H1 (cell line): ENCODE measurements around the gene TIMM10. TPM values are rescaled to one million over a fixed set of nuclear protein-coding genes. Genes with fewer than 3 reads are reported as not detected.

Experiments
- CTCF ChIA-PET: fragments of 300-600 bp; sonication (Branson Sonifier 250); formaldehyde crosslinking; loops from one replicate; lab custom pipeline; 2021; ENCODE audit not compliant: partially characterized antibody; lab: Charles Lee
- POLR2A ChIA-PET: fragments of 300-600 bp; sonication (Branson Sonifier 250); formaldehyde crosslinking; loops from one replicate; lab custom pipeline; 2021; ENCODE audit warnings: inconsistent platforms; ENCODE audit not compliant: partially characterized antibody; lab: Charles Lee
- DNase-seq, 2 experiments: peaks; one replicate each; pipeline versions ENCODE4 v3.0.0 to v3.0.0-alpha.2; 2010 to 2022; ENCODE audit warnings: low spot score in 2 of 2, low read depth in 1 of 2, mixed read lengths in 1 of 2
- FAIRE-seq: peaks from 2 replicates; lab custom pipeline; 2011; peaks lifted over from hg19 to GRCh38; lab: Jason Lieb, UNC
- H2AFZ ChIP-seq: 2 replicates; pipeline ENCODE4 v1.8.1; 2012; ENCODE audit warnings: low read length, inconsistent platforms
- H2AK5ac ChIP-seq: 2 replicates; pipeline ENCODE4 v1.6.1; 2013; ENCODE audit warnings: low read depth, low read length
- H2BK120ac ChIP-seq: replicated peaks from 2 replicates; pipeline ENCODE3; 2013; ENCODE audit warnings: low read depth, low read length, inconsistent platforms
- H2BK12ac ChIP-seq: 2 replicates; pipeline ENCODE4 v1.6.1; 2013; ENCODE audit warnings: low read depth, low read length
- H2BK15ac ChIP-seq: 2 replicates; pipeline ENCODE4 v1.6.1; 2013; ENCODE audit warnings: low read length
- H2BK20ac ChIP-seq: 2 replicates; pipeline ENCODE4 v1.6.1; 2013; ENCODE audit warnings: low read length
- H2BK5ac ChIP-seq: 2 replicates; pipeline ENCODE4 v1.6.1; 2013; ENCODE audit warnings: low read depth, low read length
- H3K14ac ChIP-seq: 2 replicates; pipeline ENCODE4 v1.6.1; 2013; ENCODE audit warnings: inconsistent platforms; ENCODE audit not compliant: insufficient read length
- H3K18ac ChIP-seq: 2 replicates; pipeline ENCODE4 v1.6.1; 2013; ENCODE audit warnings: low read length; ENCODE audit errors: extremely low read depth
- H3K23ac ChIP-seq: 2 replicates; pipeline ENCODE4 v1.6.1; 2013; ENCODE audit warnings: inconsistent platforms; ENCODE audit not compliant: insufficient read length
- H3K23me2 ChIP-seq: 2 replicates; pipeline ENCODE4 v1.6.1; 2013; ENCODE audit warnings: low read depth, low read length
- H3K27ac ChIP-seq: 2 replicates; pipeline ENCODE4 v1.6.1; 2011; ENCODE audit warnings: low read depth, low read length, inconsistent platforms
- H3K27me3 ChIP-seq, 4 experiments: replicated peaks in 1 of 4; 1 replicate in 1 of 4; 2 replicates in 3 of 4; pipeline versions ENCODE4 v1.6.1 to v1.8.1; 2011 to 2013; ENCODE audit warnings: low read length in 3 of 4, mild to moderate bottlenecking in 3 of 4, inconsistent platforms in 2 of 4, mixed read lengths in 2 of 4, moderate library complexity in 1 of 4; ENCODE audit not compliant: control insufficient read depth in 3 of 4, insufficient read depth in 3 of 4; ENCODE audit errors: extremely low read depth in 1 of 4
- H3K36me3 ChIP-seq, 4 experiments: 2 replicates each; pipeline versions ENCODE4 v1.6.1 to v1.8.1; 2011 to 2013; ENCODE audit warnings: mild to moderate bottlenecking in 4 of 4, low read length in 3 of 4, moderate library complexity in 2 of 4, control low read depth in 1 of 4, inconsistent platforms in 1 of 4; ENCODE audit not compliant: insufficient read depth in 4 of 4, control insufficient read depth in 2 of 4
- H3K4ac ChIP-seq: replicated peaks from 2 replicates; pipeline ENCODE3; 2013; ENCODE audit warnings: low read length, low read depth, mixed read lengths, inconsistent platforms; ENCODE audit not compliant: insufficient read length
- H3K4me1 ChIP-seq, 4 experiments: replicated peaks in 1 of 4; 1 replicate in 1 of 4; 2 replicates in 3 of 4; pipeline versions ENCODE4 v1.6.1 to v1.8.1; 2011 to 2013; ENCODE audit warnings: low read length in 3 of 4, inconsistent platforms in 2 of 4, mixed read lengths in 1 of 4; ENCODE audit not compliant: insufficient read depth in 4 of 4, control insufficient read depth in 3 of 4
- H3K4me2 ChIP-seq, 2 experiments: 2 replicates each; pipeline versions ENCODE4 v1.6.1 to v1.8.1; 2011 to 2013; ENCODE audit warnings: low read depth in 2 of 2, low read length in 2 of 2, control low read depth in 1 of 2, inconsistent platforms in 1 of 2, mild to moderate bottlenecking in 1 of 2; ENCODE audit not compliant: insufficient read depth in 1 of 2
- H3K4me3 ChIP-seq, 4 experiments: fragments of 200-600, 300-600 bp in 1 of 4; sonication (generic), shearing (Covaris generic), sonication (Bioruptor Twin) in 1 of 4; 2 replicates each; pipeline versions ENCODE4 v1.5.1 to v1.8.1; 2011 to 2016; ENCODE audit warnings: low read length in 4 of 4, low read depth in 3 of 4, control low read depth in 2 of 4, inconsistent platforms in 2 of 4, mild to moderate bottlenecking in 2 of 4, mixed read lengths in 1 of 4, moderate library complexity in 1 of 4; ENCODE audit not compliant: insufficient read depth in 2 of 4; ENCODE audit errors: extremely low read depth in 1 of 4
- H3K56ac ChIP-seq: replicated peaks from 2 replicates; pipeline ENCODE3; 2013; ENCODE audit warnings: low read depth, mild to moderate bottlenecking, mixed read lengths, low read length, inconsistent platforms; ENCODE audit not compliant: insufficient read length
- H3K79me1 ChIP-seq: 2 replicates; pipeline ENCODE4 v1.6.1; 2013; ENCODE audit warnings: low read depth, low read length, control low read depth
- H3K79me2 ChIP-seq, 2 experiments: 2 replicates each; pipeline versions ENCODE4 v1.6.1 to v1.8.1; 2012 to 2013; ENCODE audit warnings: low read length in 2 of 2, mild to moderate bottlenecking in 2 of 2, inconsistent platforms in 1 of 2; ENCODE audit not compliant: insufficient read depth in 2 of 2, control insufficient read depth in 1 of 2
- H3K9ac ChIP-seq, 4 experiments: replicated peaks in 1 of 4; 1 replicate in 1 of 4; 2 replicates in 3 of 4; pipeline versions ENCODE4 v1.6.1 to v1.8.1; 2011 to 2013; ENCODE audit warnings: low read depth in 3 of 4, low read length in 3 of 4, control low read depth in 2 of 4, mild to moderate bottlenecking in 2 of 4, moderate library complexity in 2 of 4, inconsistent platforms in 1 of 4; ENCODE audit errors: extremely low read depth in 1 of 4
- H3K9me3 ChIP-seq, 2 experiments: 2 replicates each; pipeline versions ENCODE4 v1.6.1 to v1.8.1; 2012 to 2013; ENCODE audit warnings: mild to moderate bottlenecking in 2 of 2, moderate library complexity in 2 of 2, control low read depth in 1 of 2, inconsistent platforms in 1 of 2, low read depth in 1 of 2, low read length in 1 of 2, mixed read lengths in 1 of 2; ENCODE audit not compliant: insufficient read depth in 2 of 2
- H4K20me1 ChIP-seq, 2 experiments: replicated peaks in 1 of 2; 2 replicates each; pipeline versions ENCODE3 to v1.8.1; 2011 to 2013; ENCODE audit warnings: inconsistent platforms in 2 of 2, low read length in 2 of 2, mild to moderate bottlenecking in 1 of 2; ENCODE audit not compliant: insufficient read depth in 2 of 2, control insufficient read depth in 1 of 2
- H4K5ac ChIP-seq: 2 replicates; pipeline ENCODE4 v1.6.1; 2013; ENCODE audit warnings: low read length, low read depth, mixed read lengths, inconsistent platforms; ENCODE audit not compliant: insufficient read length
- H4K8ac ChIP-seq: 2 replicates; pipeline ENCODE4 v1.8.0; 2013; ENCODE audit warnings: mild to moderate bottlenecking, moderate library complexity, low read length, inconsistent platforms; ENCODE audit not compliant: insufficient read depth; ENCODE audit errors: extremely low read depth
- H4K91ac ChIP-seq: replicated peaks from 2 replicates; pipeline ENCODE3; 2013; ENCODE audit warnings: low read length, mixed read lengths, inconsistent platforms; ENCODE audit not compliant: insufficient read length
- CREB1 ChIP-seq: IDR thresholded peaks from 2 replicates; pipeline ENCODE4 v1.6.1; 2012; ENCODE audit warnings: inconsistent platforms
- GABPA ChIP-seq: IDR thresholded peaks from 2 replicates; pipeline ENCODE4 v1.6.1; 2011; ENCODE audit warnings: mild to moderate bottlenecking, low read length, moderate library complexity, borderline replicate concordance; ENCODE audit not compliant: insufficient read depth
- GTF2F1 ChIP-seq: IDR thresholded peaks from 2 replicates; pipeline ENCODE4 v1.6.1; 2012; ENCODE audit warnings: low read depth, low read length, improper control_type of control experiment, borderline replicate concordance
- POU5F1 ChIP-seq: IDR thresholded peaks from 2 replicates; pipeline ENCODE4 v1.6.1; 2011; ENCODE audit warnings: low read depth, mild to moderate bottlenecking, low read length, moderate library complexity
- TAF1 ChIP-seq: IDR thresholded peaks from 2 replicates; pipeline ENCODE4 v1.6.1; 2011; ENCODE audit warnings: mild to moderate bottlenecking, low read depth, low read length
- WGBS, 2 experiments: shearing (Covaris generic) in 1 of 2; methylation state at CpG; one replicate each; pipeline versions ENCODE4 v1.1.6 to v1.1.7; 2013 to 2015; ENCODE audit warnings: low lambda C conversion rate in 2 of 2, mixed read lengths in 2 of 2, inconsistent platforms in 1 of 2, low coverage in 1 of 2, missing lambda C conversion rate in 1 of 2; ENCODE audit not compliant: insufficient replicate concordance in 2 of 2, insufficient coverage in 1 of 2, insufficient read length in 1 of 2; ENCODE audit errors: extremely low coverage in 1 of 2, missing lambda C conversion rate in 1 of 2; 5-methylcytosine and 5-hydroxymethylcytosine counted together
- polyA plus RNA-seq, 7 experiments: library from polyadenylated mRNA; depleted of rRNA in 3 of 7; stranded (reverse) in 5 of 7; unstranded in 2 of 7; fragments of >200 nt in 5 of 7; fragments of 200-250 nt in 2 of 7; gene quantifications; 1 replicate in 5 of 7; 2 replicates in 1 of 7; 4 replicates in 1 of 7; pipeline versions ENCODE4 v1.2.1 to v1.2.3, GENCODE V29; 2011 to 2013; ENCODE audit warnings: missing spikeins in 2 of 7, mixed read lengths in 2 of 7
- total RNA-seq: library from RNA; stranded (reverse); fragmentation: NEBNext Ultra II Directional; extraction: Animal tissue kit (Norgen Biotek cat#: 25700); gene quantifications from 2 replicates; pipeline ENCODE4 v1.2.1, GENCODE V29; 2021

Gene TIMM10
- total and polyA plus RNA-seq, 2 of the 8 experiments (the other 6 are each of a cell fraction or from before 2014, with no cell fraction given) = 117 to 227 TPM

GRCh38 chr11:57490456-57491248 is 39.9 kb downstream of the TIMM10 start:
- peaks cover 0 to 7% (median 5%) of the 10 kb centered on the region in 4 experiments; a peak in 4 of 7 replicates for H3K4me1 ChIP-seq
- no peaks in the 10 kb centered on the region for H3K9me3 ChIP-seq
- H4K5ac ChIP-seq = no peak overlapping the region
- H2BK12ac ChIP-seq = 0 out of 2 replicates have a peak overlapping the region, but pooled peaks have one; percentile 13
- TF ChIP-seq TAF1 (no peak), GTF2F1 (no peak), GABPA (no peak), CREB1 (no peak), POU5F1 (no peak)
- TF ChIP-seq, all 59 proteins: peak for 0
- ChIA-PET CTCF (interaction anchor here (0.9 to 33.7 kb wide), 17 partner anchors 10 to 174 kb away, joined by 3 to 1146 read pairs (median 13); partner anchors contain the start of genes RTN4RL2, SLC43A1, SMTNL1 and TIMM10), POLR2A (interaction anchor here (0.6 to 9.7 kb wide), 10 partner anchors 10 to 210 kb away, joined by 3 to 90 read pairs (median 6); partner anchors contain the start of genes SLC43A1 and YPEL4)
- Histone ChIP-seq H3K4ac (no peak overlapping the region), H3K4me2 (no peak overlapping the region), H3K27me3 (no peaks in the 10 kb centered on the region), H2AK5ac (no peak overlapping the region), H3K79me2 (no peaks in the 10 kb centered on the region), H3K56ac (no peak overlapping the region), H3K4me3 (no peak overlapping the region), H4K91ac (no peak overlapping the region), H2BK15ac (no peak overlapping the region; the same call in 1 of the 2 replicates), H3K18ac (no peak overlapping the region), H2AFZ (no peak overlapping the region), H4K8ac (no peak overlapping the region; the same call in 1 of the 2 replicates), H3K27ac (0 out of 2 replicates have a peak overlapping the region, but pooled peaks have one; percentile 20), H2BK20ac (no peak overlapping the region), H2BK5ac (no peak overlapping the region), H3K14ac (no peak overlapping the region), H4K20me1 (peaks cover 0 to 2% of the 10 kb centered on the region in 2 experiments), H3K9ac (no peak overlapping the region), H3K36me3 (peaks cover 0 to 3% (median 1%) of the 10 kb centered on the region in 4 experiments; a peak in 3 of 8 replicates), H2BK120ac (no peak overlapping the region), H3K79me1 (no peaks in the 10 kb centered on the region), H3K23me2 (no peaks in the 10 kb centered on the region), H3K23ac (no peak overlapping the region)
- WGBS, 2 experiments = 88% methylated on average over 9 of the region's 9 CpGs; no CpG with 5 or more reads in 1 of the 2 experiments
- FAIRE-seq (no peak), DNase-seq (no peak)
